DMS79 (cell line): Measurements from ENCODE around the gene TBCD.
A peak's percentile ranks its signal among the peaks of the same experiment; 100 is the strongest.

Experiments
- DNase-seq: peaks from one replicate; lab custom pipeline; 2025; lab: John Stamatoyannopoulos, UW

TBCD gene

DNA sequence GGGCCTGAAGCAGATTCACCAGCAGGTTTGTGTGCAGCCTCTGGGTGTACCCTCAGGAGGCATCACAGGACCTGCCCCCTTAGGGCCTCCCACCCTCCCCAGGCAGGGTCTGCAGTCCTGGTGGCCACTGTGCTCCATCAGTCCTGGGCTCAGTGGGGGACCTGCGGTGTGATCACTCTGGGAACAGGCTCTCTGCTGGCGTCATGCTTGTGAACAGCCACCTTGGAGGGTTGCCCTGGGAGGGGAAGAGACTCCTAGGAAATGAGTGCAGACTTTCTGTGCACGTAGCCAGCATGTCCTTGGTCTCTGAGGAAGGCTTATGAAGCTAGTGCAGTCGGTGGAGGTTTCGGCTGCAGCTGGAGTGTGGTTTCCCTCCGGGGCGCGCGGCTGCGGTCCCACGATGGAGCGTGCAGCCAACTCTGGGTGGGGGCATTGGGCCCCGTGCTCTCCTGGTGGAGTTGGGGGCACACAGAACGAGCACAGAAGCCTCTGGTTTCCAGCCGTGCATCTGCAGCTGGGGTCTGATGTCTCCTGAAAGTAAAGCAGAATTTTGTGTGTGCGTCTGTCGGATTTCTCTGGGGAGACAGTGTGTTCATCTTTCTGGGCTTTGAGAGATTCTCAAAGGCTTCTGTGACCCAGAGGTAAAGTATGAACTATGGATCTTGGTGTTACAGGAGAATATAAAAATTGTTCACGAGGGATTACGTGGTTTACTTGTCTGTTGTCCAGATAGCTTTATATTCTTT is 156.1 kb downstream of the TBCD start:
- no peak for DNase-seq

DNA sequence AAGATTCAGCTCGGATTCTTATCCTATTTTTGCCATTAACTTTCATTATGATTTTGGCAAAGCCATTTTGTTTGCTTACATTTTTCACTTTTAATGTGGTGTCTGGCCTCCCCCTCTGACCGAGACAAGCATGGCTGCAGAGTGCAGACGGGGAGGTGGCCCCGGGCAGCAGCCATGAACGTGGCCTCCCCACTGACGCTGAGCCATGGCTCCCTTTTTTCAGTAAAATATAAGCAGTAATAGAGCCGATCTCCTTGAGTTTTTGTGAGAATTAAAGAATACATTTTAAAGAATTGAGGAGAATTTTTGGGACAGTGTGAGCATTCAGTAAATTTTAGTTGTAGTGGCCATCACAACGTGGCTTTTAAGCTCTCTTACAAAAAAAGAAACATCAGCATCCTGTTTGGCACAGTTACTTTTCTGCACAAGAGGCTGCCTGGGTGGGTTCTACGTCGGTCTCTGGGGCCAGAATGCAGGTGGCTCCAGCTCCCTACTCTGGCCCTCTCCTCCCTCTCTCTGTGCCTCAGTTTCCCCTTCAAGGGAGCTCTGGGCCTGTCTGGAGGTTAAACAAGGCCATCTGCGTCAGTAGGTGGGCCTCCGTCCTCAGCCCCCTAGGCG is 156.8 kb downstream of the TBCD start:
- no peak for DNase-seq

DNA sequence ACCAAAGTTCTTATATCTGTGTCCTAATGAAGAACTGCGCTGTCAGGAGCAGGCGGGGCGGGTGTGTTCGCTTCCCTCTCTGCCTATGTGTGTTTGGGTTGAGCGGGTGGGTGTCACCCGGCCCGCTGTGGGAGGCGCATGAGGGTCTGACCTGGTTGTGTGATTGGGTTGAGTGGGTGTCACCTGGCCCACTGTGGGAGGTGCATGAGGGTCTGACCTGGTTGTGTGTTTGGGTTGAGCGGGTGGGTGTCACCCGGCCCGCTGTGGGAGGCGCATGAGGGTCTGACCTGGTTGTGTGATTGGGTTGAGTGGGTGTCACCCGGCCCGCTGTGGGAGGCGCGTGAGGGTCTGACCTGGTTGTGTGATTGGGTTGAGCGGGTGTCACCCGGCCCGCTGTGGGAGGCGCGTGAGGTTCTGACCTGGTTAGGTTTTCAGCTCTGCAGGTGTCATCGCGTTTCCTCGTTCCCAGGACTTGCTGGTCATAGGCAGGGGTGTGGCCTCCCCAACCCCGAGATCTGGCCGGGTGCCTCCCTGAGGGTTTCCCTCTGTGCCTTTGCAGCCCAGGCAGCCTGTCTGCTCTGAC is 157.5 kb downstream of the TBCD start:
- no peak for DNase-seq

DNA sequence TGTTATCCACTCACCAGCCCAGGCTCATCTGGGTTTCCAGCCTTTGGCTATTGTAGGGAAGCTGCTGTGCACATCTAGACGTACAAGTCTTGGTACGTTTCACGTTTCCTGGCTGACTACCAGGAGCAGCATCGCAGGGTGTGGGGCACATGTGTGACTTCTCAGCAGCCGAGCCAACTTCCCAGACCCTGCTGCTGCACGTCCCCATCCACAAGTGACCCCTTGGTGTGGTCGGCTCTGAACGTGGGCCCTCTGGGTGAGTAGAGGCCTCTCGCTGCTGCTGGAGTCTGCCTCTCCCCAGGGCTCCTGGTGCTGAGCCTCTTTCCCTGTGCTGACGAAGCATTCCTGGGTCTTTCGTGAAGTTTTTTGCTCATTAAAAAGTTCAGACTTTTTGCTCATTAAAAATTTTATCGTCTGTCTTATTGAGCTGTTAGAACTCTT is 158.2 kb downstream of the TBCD start:
- DNase-seq: no peak

DNA sequence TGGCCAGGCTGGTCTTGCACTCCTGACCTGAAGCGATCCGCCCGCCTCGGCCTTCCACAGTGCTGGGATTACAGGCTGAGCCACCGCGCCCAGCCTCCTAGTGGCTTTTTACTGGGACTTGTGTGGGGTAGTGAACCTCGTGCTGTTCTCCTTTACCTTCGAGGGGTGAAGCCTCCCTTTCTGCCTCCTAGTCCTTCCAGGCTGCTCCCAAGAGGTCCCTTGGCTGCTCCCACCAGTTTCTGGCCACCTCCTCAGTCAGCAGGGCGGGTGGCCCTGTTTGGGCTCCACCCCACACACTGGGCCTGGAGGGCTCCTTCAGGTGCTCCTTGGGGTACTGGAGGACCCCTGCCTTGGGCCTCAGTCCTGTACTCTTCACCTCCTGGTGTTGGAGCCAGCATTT is 158.9 kb downstream of the TBCD start:
- no peak for DNase-seq

DNA sequence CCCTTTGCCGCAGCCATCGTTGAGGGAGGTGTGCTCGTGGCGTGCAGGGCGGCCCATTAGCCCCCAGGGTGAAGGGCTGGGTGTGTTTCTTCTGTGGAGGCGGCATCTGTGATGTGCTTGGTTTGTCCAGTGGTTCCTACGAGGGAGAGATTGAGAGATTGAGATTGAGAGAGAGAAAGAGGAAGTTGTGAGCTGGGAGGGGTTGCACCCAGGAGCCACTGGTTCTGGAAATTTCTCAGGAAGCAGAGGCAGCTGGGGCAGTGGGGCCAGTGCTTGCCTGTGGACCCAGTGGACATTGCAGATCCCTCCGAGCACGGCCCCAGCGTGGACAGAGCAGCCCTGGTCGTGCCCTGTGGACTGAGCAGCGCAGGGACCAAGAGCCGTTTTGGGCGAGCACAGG is 160.0 kb downstream of the TBCD start:
- no peak for DNase-seq

DNA sequence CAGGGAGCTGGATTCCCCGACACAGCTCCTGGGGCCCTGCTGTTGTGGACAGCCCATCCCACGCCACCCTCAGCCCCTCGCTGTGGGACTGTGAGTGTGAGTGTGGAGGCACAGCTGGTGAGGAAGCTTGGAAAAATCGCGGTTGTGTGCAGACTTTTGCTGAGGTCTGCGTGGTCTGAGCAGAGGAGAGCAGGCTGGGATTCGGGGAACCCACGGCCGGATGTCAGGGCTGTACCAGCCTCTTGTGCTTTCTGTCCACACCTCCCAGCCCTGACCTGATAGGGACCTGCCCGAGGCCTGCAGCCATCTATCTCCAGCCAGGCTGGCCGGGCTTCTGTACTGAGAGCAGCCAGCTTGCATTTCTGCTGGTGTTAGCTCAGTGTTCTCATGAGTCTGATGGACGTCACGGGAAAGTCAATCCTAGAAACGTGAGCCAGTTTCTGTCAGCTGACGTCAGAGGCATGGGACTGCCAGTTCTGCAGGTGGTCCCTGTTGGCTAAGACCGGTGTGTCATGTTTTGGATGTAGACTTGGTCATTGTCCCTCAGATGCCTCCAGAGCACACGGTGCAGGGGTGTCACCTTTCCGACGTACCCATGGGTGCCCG is 160.7 kb downstream of the TBCD start:
- DNase-seq: no peak

DNA sequence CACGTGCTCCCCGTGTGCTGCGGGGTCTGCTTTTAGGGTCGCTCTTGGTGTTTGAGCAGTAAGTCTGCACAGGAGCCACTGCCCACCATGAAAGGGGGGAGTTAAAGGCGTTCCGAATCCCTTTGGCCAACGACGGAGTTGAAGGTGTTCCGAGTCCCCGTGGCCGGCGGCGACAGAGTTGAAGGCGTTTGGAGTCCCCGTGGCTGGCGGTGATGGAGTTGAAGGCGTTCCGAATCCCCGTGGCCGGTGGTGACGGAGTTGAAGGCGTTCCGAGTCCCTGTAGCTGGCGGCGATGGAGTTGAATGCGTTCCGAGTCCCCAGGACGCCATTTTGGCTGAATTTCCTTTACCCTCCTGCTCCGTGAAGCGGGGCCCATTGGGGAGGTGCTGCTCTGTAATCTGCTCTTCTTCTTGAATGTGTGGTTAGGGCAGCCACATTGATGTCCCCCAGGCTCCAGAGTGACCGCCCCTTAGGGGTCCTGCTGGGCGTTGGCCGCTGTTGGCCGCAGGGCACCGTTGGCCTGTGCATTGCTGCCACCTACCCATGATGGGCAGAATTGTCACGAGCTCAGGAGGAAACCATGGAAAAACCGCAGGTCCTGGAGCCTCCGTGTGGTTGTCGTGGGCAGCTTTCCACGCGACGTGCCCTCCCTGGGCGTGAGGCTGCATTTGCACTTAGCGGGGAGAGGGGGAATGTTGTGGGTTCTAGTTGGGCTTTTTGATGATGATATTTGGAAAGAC is 161.6 kb downstream of the TBCD start:
- no peak for DNase-seq

DNA sequence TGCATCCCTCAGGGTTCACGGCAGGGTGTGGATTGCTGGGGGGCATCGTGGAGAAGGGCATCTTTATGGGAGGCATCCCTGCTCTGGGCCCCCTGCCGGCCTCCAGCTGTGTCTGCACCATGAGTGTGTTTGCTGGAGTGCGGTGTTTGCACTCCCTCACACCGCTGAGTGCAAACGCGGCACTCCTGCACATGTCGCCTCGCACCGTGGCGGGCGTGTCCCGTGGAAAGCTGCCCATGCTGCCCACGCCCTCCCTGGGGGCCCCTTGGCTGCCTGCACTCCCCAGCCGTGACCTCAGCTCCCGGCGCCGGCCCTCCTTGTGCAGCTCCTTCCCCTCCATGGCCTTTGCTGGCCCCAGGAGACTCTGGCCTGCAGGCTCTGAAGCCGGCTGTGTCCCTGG is 162.5 kb downstream of the TBCD start:
- DNase-seq: no peak

DNA sequence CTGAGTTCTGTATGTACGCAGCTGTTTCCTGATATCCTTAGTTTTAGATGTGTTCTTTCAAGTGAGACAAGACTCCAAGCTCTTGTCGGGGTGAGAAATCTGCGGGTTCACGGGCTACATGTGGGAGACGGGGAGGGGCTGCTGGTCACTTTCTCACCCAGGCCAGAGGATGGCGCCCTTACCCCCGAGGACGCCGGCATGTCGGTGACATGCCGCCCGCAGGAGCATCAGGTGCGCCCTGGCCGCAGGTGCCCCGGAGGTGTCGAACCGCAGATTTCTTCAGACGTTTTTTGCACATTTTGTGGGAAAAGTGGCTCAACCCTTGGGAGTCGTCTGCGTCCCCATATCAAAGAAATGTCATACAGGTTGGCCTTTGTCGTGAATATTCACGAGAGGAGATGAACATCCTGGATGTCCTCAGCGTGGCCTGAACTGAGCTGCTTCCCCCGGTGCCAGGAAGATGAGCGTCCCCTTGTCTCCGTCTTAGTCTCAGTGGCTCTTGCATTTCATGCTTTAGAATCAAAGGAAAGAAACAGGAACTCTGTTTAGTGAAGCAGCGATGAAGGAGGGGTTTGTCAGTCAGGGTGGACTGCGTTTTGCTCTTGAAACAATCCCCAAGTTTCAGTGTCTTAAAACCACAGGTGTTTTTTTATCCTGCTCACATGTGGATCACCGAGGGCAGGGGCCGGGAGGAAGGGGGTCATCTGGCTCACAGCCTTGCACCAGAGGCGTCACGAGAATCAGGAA is 163.3 kb downstream of the TBCD start:
- no peak for DNase-seq

DNA sequence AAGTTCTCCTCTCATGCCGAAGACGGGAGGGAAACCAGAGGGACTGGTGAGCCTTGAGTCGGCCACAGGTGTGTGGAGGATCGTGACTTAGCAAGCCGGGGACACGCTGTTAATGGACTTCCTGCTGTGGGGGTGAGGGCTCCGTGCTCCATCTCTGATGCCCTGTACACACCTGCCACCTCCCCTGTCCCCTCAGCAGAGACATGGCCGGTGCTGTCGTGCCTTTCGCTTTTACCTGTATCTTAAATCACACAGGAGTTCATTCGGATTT is 163.8 kb downstream of the TBCD start:
- no peak for DNase-seq

DNA sequence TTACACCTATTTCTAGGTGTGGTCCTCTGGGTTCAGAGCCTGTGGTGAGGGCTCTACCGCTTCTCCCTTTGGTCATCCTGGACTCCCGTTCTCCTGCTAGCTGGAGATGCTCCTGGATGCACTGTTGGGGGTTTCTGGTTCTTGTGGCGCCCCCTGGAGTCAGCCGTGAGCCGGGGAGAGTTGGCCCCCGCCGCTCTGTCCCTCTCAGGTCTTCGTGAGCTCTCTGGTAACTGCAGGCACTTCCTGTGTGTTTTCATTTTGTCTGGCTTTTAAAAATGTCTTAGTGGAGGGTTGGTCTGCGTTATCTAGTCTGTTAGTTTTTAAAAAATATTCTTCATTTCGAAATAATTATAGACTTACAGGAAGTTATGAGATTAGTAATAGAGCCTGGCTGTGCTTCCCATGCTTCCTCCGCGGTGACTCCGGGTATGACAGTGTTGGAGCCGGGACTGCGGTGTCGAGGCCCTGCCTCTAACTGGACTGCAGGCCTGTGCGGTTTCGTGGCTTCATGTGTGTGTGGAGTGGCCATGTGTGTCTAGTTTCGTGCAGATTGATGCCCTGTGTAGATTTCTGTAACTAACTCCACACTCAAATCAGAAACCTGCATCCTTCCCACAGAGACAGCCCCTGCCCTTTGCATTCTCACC is 166.0 kb downstream of the TBCD start:
- DNase-seq: no peak

DNA sequence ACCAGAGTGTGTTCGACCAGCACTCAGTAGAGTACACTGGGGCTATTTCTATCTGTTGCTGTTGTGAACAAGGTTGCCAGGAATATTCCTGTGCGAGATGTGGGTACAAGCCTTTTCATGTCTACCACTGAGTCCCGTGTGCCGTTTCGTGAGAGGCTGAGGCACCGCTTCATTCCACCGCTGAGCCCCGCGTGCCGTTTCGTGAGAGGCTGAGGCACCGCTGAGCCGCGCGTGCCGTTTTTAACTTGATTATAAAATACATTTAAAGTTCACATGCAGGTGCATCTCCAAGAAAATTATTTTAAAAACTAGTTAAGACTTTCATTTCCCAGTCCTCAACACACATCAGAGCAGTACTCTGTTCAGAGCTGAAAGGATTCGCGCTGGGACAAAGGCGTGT is 166.6 kb downstream of the TBCD start:
- no peak for DNase-seq

DNA sequence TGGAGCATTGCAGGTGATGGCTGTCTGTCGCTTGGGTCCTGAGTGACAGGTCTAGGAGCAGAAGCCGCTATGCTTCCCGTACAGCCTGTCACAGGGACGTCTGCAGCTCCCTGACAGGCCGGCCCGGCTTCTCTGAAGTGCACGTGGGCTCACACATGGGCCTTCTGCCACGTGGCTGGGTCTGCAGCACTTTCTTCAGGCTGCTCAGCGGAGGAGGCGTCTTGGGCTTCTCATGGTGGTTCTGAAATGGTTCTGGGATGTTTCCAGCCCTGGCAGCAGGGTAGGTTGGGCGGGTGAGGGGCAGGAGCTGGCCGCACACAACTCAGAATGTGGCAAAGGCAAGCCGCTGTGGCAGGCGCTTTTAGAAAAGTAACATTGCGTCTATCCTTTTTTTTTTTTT is 168.3 kb downstream of the TBCD start:
- DNase-seq: no peak

DNA sequence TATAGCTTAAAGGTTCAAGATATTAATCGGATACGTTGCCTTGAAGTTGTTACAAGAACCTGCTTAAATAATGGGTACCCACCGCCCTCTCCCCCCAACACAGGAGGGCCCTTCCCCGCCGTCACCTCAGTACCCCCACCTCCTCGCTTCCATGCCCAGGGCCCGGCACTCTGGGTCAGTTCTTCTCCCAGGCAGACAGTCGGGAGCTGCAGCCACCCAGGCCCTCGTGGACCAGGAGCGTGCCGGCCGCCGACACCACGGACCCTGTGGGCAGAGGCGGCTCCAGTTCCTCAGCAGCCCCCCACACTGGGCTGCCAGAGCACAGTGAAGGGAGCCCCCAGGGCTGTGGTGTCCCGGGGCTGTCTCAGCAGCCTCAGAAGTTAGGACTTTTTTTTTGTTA is 168.8 kb downstream of the TBCD start:
- DNase-seq: no peak

DNA sequence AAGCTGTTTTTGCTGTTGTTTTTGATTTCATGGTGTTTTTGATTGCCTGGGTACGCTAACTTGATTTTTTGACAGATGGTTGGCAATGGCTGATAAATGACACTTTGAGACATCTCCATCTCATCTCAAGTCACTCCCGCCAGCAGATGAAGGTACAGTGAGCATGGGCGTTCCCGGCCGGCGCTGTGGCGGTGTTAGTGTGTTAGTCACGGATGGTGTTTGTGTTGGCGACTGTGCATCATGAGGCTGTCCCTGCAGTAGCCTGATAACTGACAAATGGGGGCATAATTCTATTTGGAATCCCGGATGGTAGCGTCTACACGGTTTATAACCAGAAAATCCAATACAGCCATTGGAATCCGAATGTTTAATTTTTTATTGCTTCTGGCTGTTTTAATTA is 169.6 kb downstream of the TBCD start:
- no peak for DNase-seq

DNA sequence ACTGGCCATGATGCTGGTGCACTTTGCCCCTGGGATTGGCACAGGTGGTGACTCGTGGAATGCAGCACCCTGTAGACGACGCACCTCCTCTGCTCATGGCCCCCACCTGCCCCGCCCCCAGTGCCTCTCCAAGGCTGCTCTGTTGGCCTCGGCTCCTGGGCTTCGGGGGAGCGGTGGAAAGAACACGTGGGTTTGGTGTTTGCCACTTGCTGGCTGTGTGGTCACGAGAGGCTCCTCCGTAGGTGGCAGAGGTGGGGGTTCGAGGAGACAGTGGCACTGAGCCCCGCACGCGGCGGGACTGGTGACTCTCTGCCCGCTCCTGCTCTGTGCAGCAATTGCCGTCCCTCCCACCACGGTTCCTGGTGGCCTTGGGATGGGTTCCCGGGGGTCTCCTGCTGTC is 170.8 kb downstream of the TBCD start:
- no peak for DNase-seq

DNA sequence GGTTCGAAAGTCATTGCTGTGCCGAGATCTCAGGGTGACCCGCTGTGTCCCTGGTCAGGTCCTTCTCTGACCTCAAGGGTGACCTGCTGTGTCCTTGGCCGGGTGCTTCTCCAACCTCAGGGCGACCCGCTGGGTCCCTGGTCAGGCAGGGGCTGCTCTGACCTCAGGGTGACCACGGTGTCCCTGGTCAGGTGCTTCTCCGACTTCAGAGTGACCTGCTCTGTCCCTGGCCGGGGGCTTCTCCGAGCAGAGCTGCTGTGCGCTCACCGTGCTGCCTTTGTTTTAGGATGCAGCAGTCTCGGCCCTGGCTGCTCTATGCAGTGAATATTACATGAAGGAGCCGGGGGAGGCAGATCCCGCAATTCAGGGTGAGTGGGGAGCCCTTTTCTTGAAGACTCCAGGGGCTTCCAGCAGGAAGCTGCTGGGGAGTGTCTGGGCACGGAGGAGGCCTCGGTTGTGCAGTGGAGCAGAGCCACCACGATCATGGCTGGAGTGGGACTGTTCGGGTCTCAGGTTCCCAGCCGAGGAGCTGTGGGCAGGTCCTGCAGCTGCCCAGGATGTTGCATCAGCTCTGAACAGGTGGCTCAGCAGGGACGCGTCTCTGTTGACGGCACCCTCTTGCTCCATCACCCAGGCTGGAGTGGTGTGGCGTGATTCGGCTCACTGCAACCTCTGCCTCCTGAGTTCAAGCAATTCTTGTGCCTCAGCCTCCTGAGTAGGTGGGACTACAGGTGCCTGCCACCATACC is 171.7 kb downstream of the TBCD start:
- peak; percentile 29 for DNase-seq

DNA sequence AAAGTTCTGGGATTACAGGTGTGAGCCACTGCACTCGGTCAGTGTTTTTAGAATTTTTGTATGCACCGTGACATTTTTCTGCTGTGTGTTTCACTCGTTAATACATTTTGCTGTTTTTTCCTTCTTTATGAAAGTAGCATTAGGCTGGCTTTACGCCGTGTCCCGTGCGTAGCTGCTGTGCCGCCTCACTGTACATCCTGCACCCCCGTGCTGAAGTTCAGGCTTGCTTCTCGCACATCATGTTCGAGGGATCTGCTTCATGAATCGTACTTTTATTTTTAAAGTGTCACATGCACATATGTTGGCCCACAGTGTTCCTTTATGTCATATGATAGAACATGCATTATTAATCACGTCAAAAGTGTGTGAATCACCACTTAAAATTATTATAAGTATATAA is 172.3 kb downstream of the TBCD start:
- DNase-seq: no peak

DNA sequence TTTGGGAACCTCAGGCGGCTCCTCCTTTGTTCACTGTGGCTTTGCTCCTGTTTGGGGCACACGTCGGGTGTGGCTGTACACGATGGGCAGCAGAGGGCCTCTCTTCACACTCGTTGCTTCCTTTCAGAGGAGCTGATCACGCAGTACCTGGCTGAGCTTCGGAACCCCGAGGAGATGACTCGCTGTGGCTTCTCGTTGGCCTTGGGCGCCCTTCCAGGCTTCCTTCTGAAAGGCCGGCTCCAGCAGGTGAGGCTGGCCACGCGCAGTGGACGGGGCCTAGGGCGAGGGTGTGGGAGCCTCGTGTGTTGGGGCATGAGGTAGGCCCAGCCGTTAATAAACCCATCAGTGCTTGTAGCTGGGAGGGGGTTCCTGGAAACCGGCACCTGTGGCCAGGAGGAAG is 172.9 kb downstream of the TBCD start:
- DNase-seq: no peak

DNA sequence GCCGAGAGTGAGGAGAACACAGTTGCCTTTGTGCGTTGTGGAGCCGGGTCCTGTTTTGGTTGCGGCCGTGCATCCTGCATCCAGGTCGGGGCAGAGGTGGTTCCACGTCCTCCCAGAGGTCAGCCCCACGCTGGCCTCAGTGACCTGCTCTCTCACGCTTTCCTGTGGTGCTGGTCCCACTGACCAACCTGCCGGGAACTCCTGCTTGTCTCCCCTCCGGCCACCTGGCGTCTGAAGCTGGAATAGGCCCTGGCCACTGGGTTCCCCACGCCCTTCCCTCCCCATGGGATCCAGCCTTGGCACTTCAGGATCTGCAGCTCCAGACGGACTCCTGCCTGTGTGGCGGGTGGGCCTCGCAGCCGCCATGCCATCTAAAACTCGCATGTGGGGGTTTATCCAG is 173.5 kb downstream of the TBCD start:
- DNase-seq: no peak
